HG03469 (cell line): ENCODE data around the gene WASL.
"Not testable (repeated sequence)": the region's sequence is repeated elsewhere in the genome, so short reads cannot be mapped to it uniquely, and the experiment has no call there.

ENCODE experiments used
- ATAC-seq: cut with Tn5 transposase; IDR thresholded peaks from one replicate; pipeline ENCODE4 v1.9.1; 2021; ENCODE audit warnings: mild to moderate bottlenecking, moderate library complexity, moderate number of reproducible peaks; ENCODE audit not compliant: unreplicated experiment

Gene WASL

DNA sequence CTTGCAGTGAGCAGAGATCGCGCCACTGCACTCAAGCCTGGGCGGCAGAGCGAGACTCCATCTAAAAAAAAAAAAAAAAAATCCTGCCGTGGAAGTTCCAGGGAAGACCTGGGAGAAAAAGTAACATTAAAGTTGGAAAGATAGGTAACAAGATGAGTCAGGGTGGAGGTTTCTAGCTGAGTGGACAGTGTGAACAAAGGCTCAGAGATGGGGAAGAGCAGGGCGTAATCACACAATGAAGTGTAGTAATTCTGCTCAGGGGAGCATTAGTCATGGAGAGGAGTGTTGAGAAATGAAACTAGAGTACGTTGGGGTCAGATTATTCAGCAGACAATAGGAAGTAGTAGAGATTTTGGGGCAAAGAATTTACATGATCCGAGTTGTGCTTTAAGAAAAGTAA, 21.6 kb upstream of the WASL start:
- ATAC-seq: peak; percentile 98

DNA sequence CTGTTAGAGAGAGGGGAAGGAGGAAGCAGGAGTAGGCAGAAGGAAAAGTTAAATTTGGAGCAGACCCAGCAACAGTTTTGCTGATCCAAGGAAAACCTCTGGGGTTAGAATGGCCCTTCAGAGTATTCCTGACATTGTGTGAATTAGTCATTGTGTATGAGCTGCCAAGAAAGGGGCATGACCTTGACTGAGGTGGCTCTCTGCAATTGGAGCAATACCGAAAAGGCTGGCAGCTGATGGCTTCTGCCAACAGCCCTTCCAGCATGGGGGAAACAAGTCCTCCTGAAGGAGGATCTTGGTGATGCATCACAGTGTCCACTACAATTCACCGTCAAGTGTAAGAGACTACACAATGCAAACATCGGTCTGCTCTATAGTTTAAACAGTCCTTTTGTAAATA, 20.6 kb upstream of the WASL start:
- ATAC-seq: no peak

DNA sequence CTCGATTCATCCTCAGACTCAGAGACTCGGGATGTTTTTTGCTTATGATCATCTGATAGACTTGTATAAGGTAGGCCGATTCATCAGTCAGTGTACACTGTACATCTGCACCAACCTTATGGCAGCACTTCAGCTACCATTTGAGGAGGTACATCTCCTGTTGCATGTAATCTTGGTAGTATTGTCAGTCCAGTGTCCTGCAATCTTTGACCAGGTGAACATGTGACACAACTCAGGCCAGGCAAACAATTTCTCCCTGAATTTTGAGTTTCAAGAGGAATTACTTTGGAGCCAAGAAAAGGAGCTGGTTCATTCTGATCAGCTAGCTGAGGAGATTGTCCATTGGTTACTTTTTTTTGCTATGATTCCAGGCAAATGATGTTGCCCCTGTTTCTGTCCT, 19.7 kb upstream of the WASL start:
- no peak for ATAC-seq

DNA sequence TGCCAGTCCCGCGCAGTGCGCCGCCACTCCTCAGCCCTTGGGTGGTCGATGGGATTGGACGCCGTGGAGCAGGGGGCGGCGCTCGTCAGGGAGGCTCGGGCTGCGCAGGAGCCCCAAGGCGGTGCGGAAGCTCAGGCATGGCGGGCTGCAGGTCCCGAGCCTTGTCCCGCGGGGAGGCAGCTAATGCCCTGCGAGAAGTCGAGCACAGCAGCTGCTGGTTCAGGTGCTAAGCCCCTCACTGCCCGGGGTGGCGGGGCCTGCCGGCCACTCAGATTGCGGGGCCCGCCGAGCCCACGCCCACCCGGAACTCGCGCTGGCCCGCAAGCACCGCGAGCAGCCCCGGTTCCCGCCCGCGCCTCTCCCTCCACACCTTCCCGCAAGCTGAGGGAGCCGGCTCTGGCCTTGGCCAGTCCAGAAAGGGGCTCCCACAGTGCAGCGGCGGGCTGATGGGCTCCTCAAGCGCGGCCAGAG, 14.4 kb upstream of the WASL start:
- ATAC-seq: no peak

DNA sequence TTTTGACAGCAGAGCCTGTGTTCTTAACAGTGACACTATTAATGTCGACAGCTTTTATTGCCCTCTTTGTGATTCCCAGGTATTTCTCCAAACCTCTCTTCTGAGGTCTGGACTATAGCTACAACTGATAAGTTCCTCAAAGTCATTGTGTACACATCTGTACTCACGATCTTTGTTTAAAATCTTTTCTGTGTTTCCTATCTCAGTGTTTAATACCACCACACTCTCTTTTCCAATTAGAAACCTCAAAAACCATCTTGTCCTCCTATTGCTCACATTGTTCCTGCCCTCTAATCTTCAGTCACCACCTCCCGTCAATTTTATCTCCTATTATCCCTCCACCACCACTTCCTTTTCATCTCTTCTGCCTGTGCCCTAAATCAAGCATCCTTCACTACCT, 12.9 kb upstream of the WASL start:
- ATAC-seq: no peak

DNA sequence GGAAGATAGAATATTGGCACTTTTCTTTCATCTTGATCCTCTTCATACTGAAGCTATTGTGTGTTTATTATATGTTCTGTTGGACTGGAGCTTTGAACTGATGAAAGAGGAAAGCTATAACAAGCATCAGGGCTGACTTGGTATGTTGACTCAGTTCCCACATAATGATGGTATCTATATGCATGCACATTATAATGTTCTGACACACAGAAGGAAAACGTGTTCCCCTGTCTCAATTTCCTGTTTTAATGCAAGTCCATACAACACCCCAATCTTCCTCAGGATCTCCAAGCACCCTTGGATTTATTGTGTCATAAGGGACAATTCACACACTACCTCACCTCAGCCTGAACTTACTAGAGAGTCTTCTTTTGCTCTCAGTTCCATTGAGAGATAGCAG, 8.3 kb upstream of the WASL start:
- no peak for ATAC-seq

DNA sequence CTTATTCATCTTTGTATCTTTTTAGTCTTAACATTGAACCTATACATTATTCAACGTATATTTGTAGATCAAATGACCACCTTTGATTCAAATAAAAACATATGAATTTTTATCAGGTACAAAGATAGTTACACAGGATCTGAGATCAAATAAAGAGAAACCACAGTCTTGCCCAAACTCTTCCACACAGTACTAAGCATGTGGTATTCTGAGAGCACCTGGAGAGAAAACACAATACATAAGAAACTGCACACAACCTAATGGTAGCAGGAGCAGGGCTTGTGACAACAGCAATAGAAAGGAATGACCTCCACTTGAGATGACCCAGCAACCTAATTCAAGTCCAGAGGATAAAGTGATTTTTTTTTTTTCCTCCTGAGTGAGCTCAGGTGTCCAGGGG, 6.5 kb upstream of the WASL start:
- ATAC-seq: no peak

DNA sequence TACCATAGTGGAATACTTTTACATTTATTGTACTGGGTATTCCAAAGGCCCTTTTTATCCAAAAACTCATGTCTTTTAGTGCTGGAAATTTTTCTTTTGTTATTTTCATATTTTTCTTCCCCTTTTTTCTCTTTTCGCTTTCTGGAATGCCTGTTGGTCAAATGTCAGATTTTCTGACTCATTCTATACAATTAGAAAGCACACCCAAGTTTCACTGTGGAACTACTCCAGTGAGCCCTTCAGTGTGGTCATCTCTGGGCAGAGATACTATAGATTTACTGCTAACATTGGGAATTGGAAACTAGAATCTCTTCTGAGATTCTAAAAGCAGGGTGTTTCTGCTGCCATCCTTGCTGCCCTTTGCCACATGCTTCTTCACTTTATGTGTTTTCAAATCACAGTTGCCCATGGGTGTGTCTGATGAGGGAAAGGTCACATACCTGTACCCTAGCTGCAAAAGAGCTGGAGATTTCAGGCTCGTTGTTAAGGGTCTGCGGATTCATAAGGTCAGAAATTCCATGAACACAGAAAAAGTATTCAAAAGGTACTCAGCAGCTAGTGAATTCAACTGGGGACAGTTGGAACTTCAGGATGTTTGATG, 5.6 kb upstream of the WASL start:
- ATAC-seq: no peak

DNA sequence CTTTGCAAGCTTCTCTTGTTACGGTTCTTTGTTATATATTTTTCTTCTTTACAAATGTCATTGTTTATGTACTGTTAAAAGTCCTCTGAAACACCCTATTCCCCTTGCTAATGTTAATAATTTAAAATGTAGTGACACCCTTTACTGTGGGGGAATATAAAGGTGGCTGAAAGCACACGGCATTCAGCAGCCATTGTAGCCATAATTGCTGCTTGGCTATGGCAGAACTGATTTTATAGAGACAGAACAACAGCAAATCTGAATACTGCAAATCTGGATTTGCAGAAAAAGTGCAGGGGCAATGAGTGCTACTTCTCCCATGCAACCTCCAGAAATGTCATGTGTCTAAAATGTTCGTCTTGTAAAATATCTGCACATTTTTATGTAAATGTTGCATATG, 3.7 kb upstream of the WASL start:
- ATAC-seq: no peak

DNA sequence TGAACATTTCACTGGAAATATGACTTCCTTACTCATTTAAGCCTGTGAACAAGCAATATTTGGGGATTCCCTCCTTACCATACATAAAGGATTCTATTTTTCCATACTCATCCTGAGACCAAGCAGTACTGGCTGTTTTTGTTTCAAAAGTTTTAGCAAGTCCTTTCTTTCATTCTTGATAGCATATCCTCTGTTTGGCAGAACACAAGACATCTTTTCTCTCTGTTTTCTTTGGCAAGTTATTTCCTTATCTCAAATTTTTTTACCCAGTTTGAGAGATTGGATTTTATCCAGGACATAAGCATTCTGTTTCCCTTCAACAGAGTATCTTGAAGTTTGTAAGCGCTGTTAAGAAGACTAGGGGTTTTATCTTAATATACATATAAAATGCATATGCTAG, 3.0 kb upstream of the WASL start:
- no peak for ATAC-seq

DNA sequence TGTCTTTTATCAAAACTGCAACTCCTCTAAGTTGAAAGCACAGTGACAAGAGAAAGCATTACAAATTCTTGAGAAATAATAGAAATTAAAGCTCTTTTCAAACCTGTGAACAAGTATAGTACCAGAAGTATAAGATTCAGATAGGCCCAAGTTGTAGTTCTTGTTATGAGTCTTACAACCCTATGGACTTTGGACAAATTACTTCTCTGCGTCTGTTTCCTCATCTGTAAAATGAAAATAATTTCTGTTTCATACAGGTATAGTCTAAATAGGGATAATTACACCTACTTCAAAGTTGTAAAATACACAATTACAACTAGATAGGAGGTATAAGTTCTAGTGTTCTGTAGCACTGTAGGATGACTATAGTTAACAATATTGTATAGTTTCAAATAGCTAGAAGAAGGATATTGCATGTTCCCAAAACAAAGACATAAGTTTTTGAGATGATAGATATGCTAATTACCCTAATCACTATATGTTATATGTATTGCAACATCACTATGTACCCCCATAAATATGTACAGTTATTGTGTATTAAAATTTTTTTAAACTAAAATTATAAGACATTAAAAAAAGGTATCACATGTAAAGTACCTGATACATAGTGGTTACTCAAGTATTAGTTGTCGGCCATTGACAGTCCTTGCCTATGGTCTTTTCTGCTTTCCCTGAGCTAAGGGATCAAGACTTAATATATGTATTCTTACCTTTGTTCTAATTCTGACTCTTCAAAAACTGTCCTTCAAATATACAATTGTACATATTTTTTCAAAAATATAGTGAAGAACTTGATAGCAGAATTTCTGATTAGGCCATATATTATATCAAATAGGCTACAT, 1.8 kb upstream of the WASL start:
- ATAC-seq: no peak

DNA sequence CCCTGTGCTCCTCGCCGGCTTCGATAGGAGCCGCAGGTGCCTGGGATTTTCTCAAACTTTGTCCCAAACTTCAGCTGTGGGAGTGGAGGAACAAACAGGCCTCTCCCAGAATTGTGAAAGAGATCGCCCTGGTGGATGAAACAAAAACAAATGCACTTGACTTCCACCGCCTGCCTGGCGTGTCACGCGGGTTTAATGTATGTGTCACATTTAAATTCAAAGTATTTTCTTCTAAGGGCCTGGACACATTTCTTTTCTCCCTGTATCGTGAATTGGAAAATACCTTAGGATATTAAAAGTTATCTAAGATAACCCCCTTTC, 694 bp upstream of the WASL start:
- ATAC-seq: peak; percentile 12

DNA sequence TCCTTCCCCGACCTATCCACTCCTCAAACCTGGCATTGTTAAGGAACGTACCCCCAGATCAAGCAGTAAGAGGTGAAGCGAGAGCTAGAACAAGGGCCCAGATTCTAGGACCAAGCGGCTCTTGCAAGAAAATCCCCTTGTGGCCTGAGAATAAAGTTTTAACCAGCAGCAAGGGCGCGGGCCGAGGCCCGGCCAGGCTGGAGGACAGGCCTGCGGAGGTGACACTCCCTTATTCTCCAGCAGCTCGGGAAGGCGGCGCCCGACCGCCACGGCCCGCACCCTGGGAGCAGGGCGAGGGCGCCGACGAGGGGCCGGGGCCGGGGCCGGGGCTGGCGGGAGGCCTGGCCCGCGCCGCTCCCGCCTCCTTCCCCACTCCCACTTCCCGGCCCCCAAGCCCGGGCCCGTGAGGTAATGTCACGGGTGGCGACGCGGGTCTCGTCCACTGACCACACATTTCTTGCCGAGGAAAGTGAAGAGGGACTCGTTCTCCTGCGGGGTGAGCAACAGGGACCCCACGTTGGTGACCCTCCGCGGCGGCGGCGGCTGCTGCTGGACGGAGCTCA, 551 bp downstream of the WASL start:
- ATAC-seq: no peak

DNA sequence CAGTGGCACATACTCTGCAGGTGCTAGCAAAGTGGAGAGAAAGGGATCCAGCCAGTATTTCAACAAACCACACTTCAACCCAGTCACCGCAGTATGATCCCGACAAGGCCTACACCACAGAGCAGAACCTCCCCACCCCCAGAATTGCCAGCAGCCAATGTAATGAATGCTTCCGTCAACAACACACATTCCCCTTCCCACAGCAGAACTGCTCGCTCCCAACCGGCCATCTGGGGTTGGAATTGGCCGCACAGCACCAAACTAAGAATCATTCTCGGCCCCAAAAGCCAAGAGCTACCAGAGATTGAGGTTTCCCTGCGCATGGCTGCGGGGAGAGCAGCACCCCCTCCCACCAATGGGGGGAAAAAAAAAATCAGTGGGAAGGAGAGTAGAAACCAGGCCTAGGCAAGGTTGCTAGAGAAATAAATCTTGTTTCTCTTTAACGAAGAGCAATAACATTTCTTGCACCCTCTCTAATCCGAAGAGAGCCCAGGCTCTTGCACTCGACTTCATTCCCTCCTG, 1.1 kb downstream of the WASL start:
- no peak for ATAC-seq

DNA sequence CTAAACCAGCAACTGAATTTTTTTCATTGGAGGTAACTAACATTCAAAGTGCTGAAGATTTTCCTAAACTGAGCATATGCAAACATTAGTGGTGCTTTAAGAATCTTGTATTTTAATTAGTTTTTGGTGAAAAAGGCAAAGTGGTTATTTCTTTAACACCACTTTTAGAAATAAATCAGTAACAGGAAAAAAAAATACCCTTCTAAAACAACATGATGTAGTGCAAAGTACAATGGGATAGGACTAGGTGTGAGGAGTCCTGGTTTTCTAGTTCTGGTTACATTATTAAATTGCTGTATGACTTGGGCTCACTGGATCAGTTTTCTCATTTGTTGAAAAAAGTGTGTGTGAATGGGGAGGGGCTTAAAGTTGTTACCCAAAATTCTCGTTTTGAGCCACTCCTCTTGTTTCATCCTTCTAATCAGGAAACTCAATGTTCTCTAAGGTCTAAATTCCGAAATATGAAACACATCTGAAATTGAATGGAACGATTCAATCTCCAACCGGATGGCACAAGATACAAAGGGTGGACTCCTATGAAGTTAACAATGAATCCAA, 1.8 kb downstream of the WASL start:
- no peak for ATAC-seq

DNA sequence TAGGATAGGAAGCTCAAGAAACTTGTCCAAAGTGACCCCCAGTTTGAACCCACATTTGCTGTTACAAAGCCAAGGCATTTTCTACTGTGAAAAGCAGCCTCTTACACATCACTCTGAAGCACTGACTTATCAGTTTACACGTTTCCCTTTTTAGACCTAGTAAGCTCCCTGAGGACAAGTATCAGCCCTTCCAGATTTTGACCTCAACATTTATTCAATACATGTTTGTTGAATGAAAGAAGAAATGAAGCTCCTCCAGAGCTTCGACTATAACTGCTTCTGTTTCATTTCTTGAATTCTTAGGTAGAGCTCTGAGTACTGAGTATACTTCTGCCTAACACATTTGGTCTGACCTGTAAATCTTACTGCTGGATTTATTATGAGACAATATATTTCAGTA, 2.7 kb downstream of the WASL start:
- no peak for ATAC-seq

DNA sequence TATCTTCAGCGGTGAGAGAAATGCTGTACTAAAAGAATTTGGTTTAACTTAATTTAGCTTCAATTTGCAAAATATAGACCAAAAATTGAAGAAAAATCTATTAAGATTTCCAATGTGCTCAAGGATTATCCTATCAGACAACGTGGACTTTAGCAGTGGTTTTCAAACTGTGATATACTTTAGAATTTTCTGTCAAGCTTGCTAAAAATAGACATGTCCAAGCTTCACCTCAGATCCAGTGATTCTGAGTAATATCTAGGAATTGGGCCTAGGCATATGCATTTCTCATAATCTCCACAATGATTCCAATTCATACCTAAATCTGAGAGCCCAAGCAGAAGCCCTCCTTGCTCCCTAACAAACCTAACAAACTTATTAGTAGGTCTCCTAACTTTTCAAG, 3.4 kb downstream of the WASL start:
- ATAC-seq: no peak

DNA sequence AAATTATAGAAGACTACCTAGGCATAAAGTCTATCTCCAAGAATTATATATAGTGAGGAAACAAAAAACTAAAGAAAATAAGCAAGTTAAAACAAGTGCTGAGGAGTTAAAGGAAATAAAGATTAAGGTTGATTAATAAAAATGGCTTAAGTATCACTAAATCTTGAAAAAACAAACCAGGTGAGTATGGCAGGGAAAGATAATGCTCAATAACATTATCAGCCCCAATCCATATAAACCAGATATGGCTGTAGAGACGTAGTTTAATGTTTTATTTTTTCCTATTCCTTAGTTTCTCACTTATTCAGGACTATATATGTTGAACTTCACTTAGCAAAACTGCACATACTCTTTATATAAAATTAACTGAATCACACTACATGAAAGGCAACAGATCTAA, 4.4 kb downstream of the WASL start:
- no peak for ATAC-seq

DNA sequence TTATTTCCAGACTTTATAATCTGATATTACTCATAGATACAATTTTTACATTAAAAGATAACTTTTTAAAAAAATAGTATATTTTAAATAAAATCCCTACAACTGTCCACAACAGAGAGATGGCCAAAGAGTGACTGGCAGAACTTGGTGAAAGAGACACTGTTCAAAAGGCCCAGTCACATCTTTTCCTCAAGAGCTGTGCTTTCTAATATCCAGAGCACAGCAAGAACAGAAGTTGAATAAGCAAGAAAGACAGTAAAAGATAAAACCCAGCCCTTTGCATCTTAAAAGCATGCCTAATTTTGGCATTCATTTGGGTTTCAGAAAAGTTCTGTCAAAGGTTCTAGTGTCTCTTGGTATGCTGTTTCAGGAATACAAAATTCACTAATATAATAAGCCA, 6.9 kb downstream of the WASL start:
- no peak for ATAC-seq

DNA sequence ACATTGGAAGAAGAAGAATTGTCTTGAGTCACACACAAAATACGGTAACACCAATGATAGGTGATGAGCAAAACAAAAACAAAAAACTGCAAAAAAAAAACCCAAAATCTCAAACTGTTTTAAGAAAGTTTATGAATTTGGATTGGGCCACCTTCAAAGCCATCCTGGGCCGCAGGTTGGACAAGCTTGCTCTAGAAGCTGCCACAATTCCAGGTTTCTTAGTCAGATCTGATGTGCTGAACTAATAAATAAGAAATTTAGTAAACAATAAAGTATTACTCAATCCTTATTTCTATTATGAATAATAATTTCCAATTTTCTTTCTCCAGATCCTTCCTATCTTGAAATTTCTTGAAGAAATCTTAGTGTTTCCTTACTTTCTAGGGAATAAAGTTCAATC, 10.0 kb downstream of the WASL start:
- ATAC-seq: no peak

DNA sequence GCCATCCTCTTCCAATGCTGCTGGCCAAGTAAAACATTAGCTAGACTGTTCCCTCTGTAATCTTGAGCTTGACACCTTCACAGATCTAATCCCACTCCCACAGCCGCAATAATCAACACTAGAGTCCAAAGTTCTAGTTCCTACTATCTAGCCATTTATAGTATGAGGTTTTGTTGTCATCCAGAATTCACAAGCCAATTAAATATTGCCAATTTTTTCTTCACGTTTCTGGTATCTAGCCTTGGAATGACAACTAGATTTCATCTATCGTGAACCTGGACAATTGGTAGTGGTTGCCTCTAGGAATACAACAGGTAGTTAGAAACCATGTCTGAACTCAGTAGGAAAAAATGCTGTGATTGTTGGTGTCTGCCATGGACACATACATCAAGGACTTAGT, 10.4 kb downstream of the WASL start:
- no peak for ATAC-seq

DNA sequence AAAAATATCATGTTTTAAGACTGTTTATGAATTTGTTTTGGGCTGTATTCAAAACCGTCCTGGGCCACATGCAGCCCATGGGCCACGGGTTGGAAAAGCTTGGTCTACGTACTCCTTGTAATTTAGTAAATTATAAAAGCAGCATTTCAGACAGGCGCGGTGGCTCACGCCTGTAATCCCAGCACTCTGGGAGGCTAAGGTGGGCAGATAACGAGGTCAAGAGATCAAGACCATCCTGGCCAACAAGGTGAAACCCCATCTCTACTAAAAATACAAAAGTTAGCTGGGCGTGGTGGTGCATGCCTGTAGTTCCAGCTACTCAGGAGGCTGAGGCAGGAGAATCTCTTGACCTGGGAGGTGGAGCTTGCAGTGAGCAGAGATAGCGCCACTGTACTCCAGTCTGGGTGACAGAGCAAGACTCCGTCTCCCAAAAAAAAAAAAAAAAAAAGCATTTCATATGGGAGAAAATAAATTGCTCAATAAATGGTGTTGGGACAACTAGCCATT, 11.6 kb downstream of the WASL start:
- ATAC-seq: not testable (repeated sequence)
